Type B pancreatic cell (in vitro differentiated cells): ENCODE results near the gene AP1M1. TPM values are rescaled to one million over a fixed set of nuclear protein-coding genes. Genes with fewer than 3 reads are reported as not detected.

Experiments
- DNase-seq: peaks from one replicate; pipeline ENCODE4 v3.0.0; 2021; ENCODE audit warnings: mixed read lengths; ENCODE audit not compliant: unreplicated experiment; ENCODE audit errors: extremely low spot score
- H3K27ac Mint-ChIP-seq: 2 replicates; pipeline ENCODE4 v1.8.0; 2021; ENCODE audit warnings: mild to moderate bottlenecking, mixed read lengths
- H3K27me3 Mint-ChIP-seq: 2 replicates; pipeline ENCODE4 v1.8.0; 2021; ENCODE audit warnings: mixed read lengths
- H3K36me3 Mint-ChIP-seq: 2 replicates; pipeline ENCODE4 v1.8.0; 2021; ENCODE audit warnings: mixed read lengths
- H3K4me1 Mint-ChIP-seq: one replicate; pipeline ENCODE4 v1.8.0; 2021; ENCODE audit warnings: mixed read lengths; ENCODE audit not compliant: unreplicated experiment
- H3K4me3 Mint-ChIP-seq: 2 replicates; pipeline ENCODE4 v1.8.0; 2021; ENCODE audit warnings: mild to moderate bottlenecking, mixed read lengths
- H3K9me3 Mint-ChIP-seq: 2 replicates; pipeline ENCODE4 v1.8.0; 2021; ENCODE audit warnings: mixed read lengths
- total RNA-seq: library from RNA; stranded (reverse); gene quantifications from 2 replicates; pipeline ENCODE4 v1.2.1, GENCODE V29; 2021; ENCODE audit warnings: low replicate concordance
- TF ChIP-seq, protein P1 (sequence below): fragments of 200-600 bp; sonication (generic); conservative IDR thresholded peaks from 2 replicates; pipeline ENCODE4 v1.5.0; 2021; ENCODE audit warnings: antibody characterized with exemption, mild to moderate bottlenecking

Gene AP1M1
- total RNA-seq, 1 donor from 2014 or later: 75.0 TPM

DNA sequence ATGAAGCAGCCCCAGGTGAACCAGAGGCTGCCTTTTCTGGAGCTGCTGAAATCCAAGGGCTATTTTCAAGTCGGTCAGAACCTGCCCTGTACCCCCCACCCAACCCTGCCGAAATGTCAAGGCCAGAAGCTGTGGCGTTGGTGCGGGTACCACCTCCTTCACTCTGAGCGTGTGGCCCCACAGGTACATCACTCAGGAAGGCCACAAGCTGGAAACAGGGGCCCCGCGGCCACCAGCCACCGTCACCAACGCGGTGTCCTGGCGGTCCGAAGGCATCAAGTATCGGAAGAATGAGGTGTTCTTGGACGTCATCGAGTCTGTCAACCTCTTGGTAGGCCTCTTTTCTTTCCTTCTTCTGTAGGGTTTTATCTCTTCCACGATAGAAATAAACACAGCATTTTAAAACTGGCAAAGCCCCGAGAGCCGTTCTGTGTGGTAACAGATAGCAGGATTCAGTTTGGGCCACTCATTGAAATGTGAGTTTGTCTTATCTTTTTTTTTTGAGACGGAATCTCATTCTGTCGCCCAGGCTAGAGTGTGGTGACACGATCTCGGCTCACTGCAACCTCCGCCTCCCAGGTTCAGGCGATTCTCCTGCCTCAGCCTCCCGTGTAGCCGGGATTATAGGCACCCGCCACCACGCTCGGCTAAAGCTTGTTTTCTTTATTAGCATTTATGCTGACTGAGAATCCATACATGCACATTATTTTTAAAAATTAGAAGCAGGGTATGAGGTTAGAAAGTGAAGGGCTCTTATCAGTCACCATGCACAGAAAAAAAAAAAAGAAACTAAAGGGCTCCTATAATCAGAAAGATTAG, 11.3 kb downstream of the AP1M1 start:
- H3K27ac Mint-ChIP-seq: no peak overlapping the region
- H3K9me3 Mint-ChIP-seq: no peaks in the 10 kb centered on the region
- TF ChIP-seq, protein P1, sequence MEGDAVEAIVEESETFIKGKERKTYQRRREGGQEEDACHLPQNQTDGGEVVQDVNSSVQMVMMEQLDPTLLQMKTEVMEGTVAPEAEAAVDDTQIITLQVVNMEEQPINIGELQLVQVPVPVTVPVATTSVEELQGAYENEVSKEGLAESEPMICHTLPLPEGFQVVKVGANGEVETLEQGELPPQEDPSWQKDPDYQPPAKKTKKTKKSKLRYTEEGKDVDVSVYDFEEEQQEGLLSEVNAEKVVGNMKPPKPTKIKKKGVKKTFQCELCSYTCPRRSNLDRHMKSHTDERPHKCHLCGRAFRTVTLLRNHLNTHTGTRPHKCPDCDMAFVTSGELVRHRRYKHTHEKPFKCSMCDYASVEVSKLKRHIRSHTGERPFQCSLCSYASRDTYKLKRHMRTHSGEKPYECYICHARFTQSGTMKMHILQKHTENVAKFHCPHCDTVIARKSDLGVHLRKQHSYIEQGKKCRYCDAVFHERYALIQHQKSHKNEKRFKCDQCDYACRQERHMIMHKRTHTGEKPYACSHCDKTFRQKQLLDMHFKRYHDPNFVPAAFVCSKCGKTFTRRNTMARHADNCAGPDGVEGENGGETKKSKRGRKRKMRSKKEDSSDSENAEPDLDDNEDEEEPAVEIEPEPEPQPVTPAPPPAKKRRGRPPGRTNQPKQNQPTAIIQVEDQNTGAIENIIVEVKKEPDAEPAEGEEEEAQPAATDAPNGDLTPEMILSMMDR: no peak
- DNase-seq: no peak
- H3K27me3 Mint-ChIP-seq: no peaks in the 10 kb centered on the region
- H3K4me1 Mint-ChIP-seq: peaks cover 10% of the 10 kb centered on the region
- no peak overlapping the region for H3K4me3 Mint-ChIP-seq
- H3K36me3 Mint-ChIP-seq: peaks cover 36% of the 10 kb centered on the region

DNA sequence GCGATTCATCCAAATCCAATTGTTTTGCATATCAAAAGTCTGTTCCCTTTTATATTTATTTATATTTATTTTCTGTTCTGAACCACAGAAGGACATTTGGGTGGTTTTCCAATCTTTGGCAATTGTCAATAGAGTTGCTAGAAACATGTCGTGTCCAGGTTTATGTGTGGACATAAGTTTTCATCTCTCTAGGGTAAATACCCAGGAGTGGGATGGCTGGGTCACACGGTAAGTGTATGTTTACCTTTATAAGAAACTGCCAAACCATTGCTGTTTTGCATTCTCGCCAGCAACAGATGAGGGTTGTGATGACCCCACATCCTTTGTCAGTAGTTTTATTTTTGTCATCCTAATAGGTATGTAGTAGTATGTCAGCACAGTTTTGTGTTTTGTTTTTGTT, 12.5 kb downstream of the AP1M1 start:
- no peaks in the 10 kb centered on the region for H3K9me3 Mint-ChIP-seq
- no peaks in the 10 kb centered on the region for H3K27me3 Mint-ChIP-seq
- no peak overlapping the region for H3K27ac Mint-ChIP-seq
- peaks cover 10% of the 10 kb centered on the region for H3K4me1 Mint-ChIP-seq
- DNase-seq: no peak
- H3K4me3 Mint-ChIP-seq: no peak overlapping the region
- TF ChIP-seq, protein P1: no peak
- peaks cover 36% of the 10 kb centered on the region for H3K36me3 Mint-ChIP-seq

DNA sequence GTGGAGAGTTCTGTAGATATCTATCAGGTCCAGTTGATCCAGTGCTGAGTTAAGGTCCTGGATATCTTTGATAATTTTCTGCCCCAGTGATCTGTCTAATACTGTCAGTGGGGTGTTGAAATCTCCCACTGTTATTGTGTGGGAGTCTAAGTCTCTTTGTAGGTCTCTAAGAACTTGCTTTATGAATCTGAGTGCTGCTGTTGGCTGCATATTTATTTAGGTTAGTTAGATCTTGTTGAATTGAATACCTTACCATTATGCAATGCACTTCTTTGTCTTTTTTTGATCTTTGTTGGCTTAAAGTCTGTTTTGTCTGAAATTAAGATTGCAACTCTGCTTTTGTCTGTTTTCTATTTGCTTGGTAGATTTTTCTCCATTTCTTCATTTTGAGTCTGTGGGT, 15.4 kb downstream of the AP1M1 start:
- DNase-seq: no peak
- no peaks in the 10 kb centered on the region for H3K9me3 Mint-ChIP-seq
- no peaks in the 10 kb centered on the region for H3K27me3 Mint-ChIP-seq
- H3K4me3 Mint-ChIP-seq: no peak overlapping the region
- H3K27ac Mint-ChIP-seq: no peak overlapping the region
- peaks cover 48% of the 10 kb centered on the region for H3K36me3 Mint-ChIP-seq
- H3K4me1 Mint-ChIP-seq: peaks cover 10% of the 10 kb centered on the region
- TF ChIP-seq, protein P1: no peak

DNA sequence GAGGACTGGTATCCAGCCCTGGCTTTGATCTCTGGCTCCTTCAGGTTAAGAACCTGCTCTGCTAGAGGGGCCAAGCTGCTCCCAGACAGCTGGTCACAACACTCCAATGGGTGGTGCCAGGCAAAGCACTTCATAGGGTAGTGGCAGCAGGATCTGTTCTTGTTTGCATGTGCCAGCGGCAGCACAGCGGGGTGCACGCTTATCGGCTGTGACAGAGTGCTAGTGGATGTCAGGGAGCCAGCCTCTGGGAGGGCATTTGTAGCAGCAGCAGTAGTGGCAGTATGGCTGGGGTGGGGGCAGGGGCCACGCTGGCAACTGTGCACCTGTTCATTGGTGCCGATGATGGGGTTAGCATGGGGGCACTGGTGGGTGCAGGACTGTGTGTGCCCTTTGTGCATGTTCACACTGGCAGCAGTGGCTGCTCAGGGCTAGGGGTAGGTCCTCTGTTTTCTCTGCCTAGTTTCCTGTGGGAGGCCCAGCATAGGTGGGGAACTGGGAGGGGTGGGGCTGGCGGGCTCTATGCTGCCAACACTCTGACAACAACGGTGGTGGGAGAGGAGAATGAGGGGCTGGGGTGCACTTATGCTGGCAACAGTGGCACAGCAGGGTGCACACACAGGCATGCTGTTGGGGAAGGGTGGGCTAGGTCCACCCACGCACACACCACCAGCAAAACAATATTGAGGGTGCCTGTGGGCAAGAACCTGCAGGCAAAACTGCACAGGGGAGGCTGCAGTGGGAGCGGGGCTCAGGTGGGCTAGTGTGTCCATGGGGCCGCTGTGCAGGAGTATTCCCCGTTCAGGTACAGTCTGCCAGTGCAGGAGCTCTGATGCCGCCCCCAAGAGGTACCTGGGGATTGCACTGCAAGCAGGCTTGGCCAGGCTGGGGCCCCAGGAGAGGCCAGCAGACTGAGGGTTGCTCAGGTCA, 19.3 kb downstream of the AP1M1 start:
- Mint-ChIP-seq H3K36me3 (peaks cover 54% of the 10 kb centered on the region), H3K4me1 (peaks cover 10% of the 10 kb centered on the region), H3K9me3 (peaks cover 10% of the 10 kb centered on the region), H3K4me3 (no peak overlapping the region), H3K27ac (no peak overlapping the region), H3K27me3 (no peaks in the 10 kb centered on the region)
- TF ChIP-seq, protein P1: no peak
- DNase-seq: no peak

DNA sequence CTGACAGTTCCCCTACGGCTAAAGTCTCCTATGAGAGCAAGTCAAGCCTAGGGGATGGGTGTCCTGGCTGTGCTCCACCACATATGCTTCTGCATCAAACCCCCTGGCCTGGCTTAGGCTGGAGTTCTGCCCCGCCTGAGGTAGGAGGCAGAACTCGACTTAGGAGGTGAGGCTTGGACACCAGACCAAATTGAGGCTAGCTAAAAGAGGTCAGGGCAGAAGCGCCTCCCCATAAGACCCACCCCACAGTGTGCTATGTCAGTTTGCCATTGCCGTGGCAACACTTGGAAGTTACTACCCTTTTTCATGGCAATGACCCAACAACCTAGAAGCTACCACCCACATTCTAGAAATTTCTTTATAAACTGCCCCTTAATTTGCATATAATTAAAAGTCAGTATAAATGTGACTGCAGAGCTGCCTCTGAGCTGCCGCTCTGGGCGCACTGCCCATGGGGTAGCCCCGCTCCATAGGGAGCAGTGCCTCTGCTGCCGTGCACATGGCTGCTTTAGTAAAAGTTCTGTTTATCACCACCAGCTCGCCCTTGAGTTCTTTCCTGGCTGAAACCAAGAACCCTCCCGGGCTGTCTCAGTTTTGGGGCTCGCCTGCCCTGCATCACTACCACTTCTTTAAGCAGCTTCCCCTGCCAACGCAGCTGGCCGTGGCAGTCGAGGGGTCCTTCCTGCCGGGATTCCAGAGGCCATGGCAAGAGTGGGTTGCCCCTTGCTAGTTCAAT, 20.2 kb downstream of the AP1M1 start:
- H3K27ac Mint-ChIP-seq: no peak overlapping the region
- H3K4me3 Mint-ChIP-seq: no peak overlapping the region
- H3K4me1 Mint-ChIP-seq: peaks cover 4% of the 10 kb centered on the region
- TF ChIP-seq, protein P1: no peak
- H3K9me3 Mint-ChIP-seq: peaks cover 10% of the 10 kb centered on the region
- no peak for DNase-seq
- H3K36me3 Mint-ChIP-seq: peaks cover 50% of the 10 kb centered on the region
- no peaks in the 10 kb centered on the region for H3K27me3 Mint-ChIP-seq
